Testis (tissue), 3 donors: ENCODE measurements around the gene NT5C1A. TPM values are rescaled to one million over a fixed set of nuclear protein-coding genes. Genes with fewer than 3 reads are reported as not detected.

Source experiments
- DNase-seq: peaks from one replicate; pipeline ENCODE4 v3.0.0-alpha.2; 2019
- H3K27ac ChIP-seq, 2 donors: fragments of 200-600 bp; sonication (generic); one replicate each; pipeline ENCODE4 v1.5.1; 2019
- H3K27me3 ChIP-seq: fragments of 200-600 bp; sonication (generic); one replicate; pipeline ENCODE4 v1.5.1; 2019
- H3K36me3 ChIP-seq: fragments of 200-600 bp; sonication (generic); one replicate; pipeline ENCODE4 v1.5.1; 2017; ENCODE audit warnings: low read depth; ENCODE audit errors: missing control alignments
- H3K4me1 ChIP-seq: fragments of 200-600 bp; sonication (generic); one replicate; pipeline ENCODE4 v1.5.1; 2019
- H3K4me3 ChIP-seq, 2 donors: fragments of 200-600 bp; sonication (generic); one replicate each; pipeline ENCODE4 v1.5.1; 2017 to 2019
- H3K9me3 ChIP-seq: fragments of 200-600 bp; sonication (generic); one replicate; pipeline ENCODE4 v1.5.1; 2017
- POLR2A ChIP-seq: fragments of 450-650 bp; IDR thresholded peaks from one replicate; pipeline ENCODE4 v1.6.1; 2017; ENCODE audit warnings: antibody characterized with exemption, mild to moderate bottlenecking, moderate library complexity
- WGBS, 2 donors: methylation state at CpG; one replicate each; pipeline ENCODE4 v1.1.5; 2018; 5-methylcytosine and 5-hydroxymethylcytosine counted together
- intact Hi-C: fragments of 100-400 bp; cut with DNase I; formaldehyde crosslinking; loops from one replicate; pipeline ENCODE4 v1.15.1; 2023; ENCODE audit warnings: low total_unique reads
- polyA plus RNA-seq: library from polyadenylated mRNA; stranded (reverse); fragments of 350-450 nt; fragmentation: Illumina TruSeq; extraction: RNeasy Lipid Tissue Mini Kit (QIAGEN cat#74804); gene quantifications from one replicate; pipeline ENCODE4 v1.2.3, GENCODE V29; 2014; ENCODE audit warnings: low read depth, low replicate concordance; ENCODE audit not compliant: insufficient read depth
- total RNA-seq, 2 donors: library from RNA; depleted of rRNA; stranded (reverse); fragments of >200 nt; gene quantifications; one replicate each; pipeline ENCODE4 v1.2.3, GENCODE V29; 2016
- TF ChIP-seq, protein P1 (sequence below), 3 experiments: fragments of 450-650 bp in 2 of 3; fragments of 200-600 bp in 1 of 3; sonication (generic) in 1 of 3; IDR thresholded peaks; one replicate each; pipeline ENCODE4 v1.5.1; 2016 to 2019; ENCODE audit warnings: antibody characterized with exemption in 3 of 3, mild to moderate bottlenecking in 2 of 3, moderate library complexity in 1 of 3

The NT5C1A gene
- total and polyA plus RNA-seq, 3 donors from 2014 or later: 1.0 to 3.2 (median 2.1) TPM

DNA sequence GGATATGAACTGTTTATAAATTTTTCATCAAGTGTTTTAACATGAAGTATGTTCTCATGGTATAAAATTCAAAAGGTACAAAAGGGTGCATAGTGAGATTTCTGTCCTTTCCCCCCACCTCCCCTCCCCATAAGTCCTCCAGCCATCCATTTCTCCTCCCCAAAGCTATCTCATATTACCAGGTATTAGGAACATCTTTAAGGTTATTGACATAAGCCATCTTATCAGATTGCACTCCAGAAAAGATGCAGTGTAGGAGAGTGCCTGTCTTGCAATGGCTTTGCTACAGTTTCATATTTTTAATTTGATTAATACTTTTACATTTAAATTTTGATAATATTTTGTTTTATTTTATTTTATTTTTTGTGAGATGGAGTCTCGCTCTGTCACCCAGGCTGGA is 32.9 kb upstream of the NT5C1A start:
- intact Hi-C loops: no loop called here
- no peaks in the 10 kb centered on the region for H3K9me3 ChIP-seq
- 87 to 100% methylated on average over 1 of the region's 1 CpG for WGBS, 2 donors
- H3K36me3 ChIP-seq: no peaks in the 10 kb centered on the region
- H3K27me3 ChIP-seq: no peaks in the 10 kb centered on the region
- H3K4me1 ChIP-seq: peaks cover 15% of the 10 kb centered on the region
- no peak for DNase-seq
- TF ChIP-seq POLR2A: no peak
- TF ChIP-seq, protein P1, sequence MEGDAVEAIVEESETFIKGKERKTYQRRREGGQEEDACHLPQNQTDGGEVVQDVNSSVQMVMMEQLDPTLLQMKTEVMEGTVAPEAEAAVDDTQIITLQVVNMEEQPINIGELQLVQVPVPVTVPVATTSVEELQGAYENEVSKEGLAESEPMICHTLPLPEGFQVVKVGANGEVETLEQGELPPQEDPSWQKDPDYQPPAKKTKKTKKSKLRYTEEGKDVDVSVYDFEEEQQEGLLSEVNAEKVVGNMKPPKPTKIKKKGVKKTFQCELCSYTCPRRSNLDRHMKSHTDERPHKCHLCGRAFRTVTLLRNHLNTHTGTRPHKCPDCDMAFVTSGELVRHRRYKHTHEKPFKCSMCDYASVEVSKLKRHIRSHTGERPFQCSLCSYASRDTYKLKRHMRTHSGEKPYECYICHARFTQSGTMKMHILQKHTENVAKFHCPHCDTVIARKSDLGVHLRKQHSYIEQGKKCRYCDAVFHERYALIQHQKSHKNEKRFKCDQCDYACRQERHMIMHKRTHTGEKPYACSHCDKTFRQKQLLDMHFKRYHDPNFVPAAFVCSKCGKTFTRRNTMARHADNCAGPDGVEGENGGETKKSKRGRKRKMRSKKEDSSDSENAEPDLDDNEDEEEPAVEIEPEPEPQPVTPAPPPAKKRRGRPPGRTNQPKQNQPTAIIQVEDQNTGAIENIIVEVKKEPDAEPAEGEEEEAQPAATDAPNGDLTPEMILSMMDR (IDR thresholded peaks at IDR 0.05): no peak
- no peak overlapping the region for H3K27ac ChIP-seq
- no peak overlapping the region for H3K4me3 ChIP-seq

DNA sequence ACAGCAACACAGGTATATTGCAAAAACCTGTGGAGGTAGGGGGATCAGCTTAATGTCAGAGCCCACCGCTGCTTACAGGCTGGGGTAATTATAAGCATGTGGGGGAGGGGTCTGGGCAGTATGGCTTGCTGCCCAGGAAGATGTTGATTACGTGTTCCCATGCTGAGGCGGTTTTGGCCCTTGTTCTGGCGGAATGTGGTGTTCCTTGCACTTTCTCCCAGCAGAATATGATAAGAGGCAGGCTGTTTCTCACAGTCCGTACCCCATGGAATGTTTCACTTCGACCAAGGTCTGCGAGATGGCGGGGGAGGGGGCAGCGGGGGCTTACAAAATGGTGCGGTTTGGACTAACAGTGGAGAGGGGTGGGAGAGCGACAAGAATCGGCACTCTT is 29.1 kb upstream of the NT5C1A start:
- H3K27ac ChIP-seq: peak overlapping the region; percentile 67 to 80
- H3K27me3 ChIP-seq: no peaks in the 10 kb centered on the region
- intact Hi-C loops: no loop called here
- peak; percentile 92 for DNase-seq
- H3K4me3 ChIP-seq: no peak overlapping the region
- no peaks in the 10 kb centered on the region for H3K36me3 ChIP-seq
- no peaks in the 10 kb centered on the region for H3K9me3 ChIP-seq
- no peak for TF ChIP-seq POLR2A
- TF ChIP-seq, protein P1 (IDR thresholded peaks at IDR 0.05): no peak
- WGBS, 2 donors: 3 to 11% methylated on average over 12 of the region's 12 CpGs
- H3K4me1 ChIP-seq: peaks cover 15% of the 10 kb centered on the region

DNA sequence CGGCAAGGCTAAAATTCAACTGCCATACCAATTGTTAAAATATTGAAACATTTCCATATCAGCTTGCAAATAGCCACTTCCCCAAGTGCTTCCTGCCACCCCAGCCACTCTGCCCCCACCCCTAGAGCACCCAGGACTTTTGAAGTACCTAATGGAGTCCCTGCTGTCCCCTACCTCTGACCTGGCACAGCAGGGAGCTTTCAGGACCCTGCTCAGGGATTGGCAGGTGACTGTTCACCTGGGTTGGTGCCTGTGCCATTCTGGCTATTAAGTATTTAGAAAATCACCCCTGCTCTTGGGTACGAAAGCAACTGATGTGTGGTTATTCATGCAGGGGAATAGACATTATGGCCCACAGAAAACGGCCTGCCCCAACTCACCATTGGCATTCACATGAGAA is 28.4 kb upstream of the NT5C1A start:
- Histone ChIP-seq H3K36me3 (no peaks in the 10 kb centered on the region), H3K27me3 (no peaks in the 10 kb centered on the region), H3K4me3 (no peak overlapping the region), H3K27ac (peak overlapping the region in 1 of 2 donors; percentile 80), H3K9me3 (no peaks in the 10 kb centered on the region), H3K4me1 (peaks cover 15% of the 10 kb centered on the region)
- intact Hi-C loops: no loop called here
- TF ChIP-seq POLR2A: no peak
- TF ChIP-seq, protein P1 (IDR thresholded peaks at IDR 0.05): no peak
- DNase-seq: no peak
- WGBS, 2 donors: 44 to 67% methylated on average over 3 of the region's 3 CpGs

DNA sequence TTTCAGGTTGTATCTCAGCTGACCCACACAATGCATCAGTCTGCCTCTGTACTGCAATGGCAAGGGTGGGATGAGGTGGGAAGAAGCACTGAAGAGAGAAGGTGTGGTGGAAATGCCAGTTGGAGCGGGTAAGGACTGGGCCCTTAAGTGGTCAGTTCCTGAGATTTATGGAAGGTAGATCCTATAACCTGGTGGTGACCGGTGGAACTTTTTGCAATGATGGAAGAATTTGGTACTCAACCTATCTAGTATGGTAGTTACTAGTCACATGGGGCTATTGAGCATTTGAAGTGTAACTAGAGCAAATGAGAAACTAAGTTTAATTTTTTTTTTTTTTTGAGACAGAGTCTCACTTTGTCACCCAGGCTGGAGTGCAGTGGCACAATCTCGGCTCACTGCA is 27.5 kb upstream of the NT5C1A start:
- Histone ChIP-seq H3K4me1 (peaks cover 15% of the 10 kb centered on the region), H3K27ac (no peak overlapping the region), H3K4me3 (no peak overlapping the region), H3K9me3 (no peaks in the 10 kb centered on the region), H3K36me3 (no peaks in the 10 kb centered on the region), H3K27me3 (no peaks in the 10 kb centered on the region)
- intact Hi-C loops: no loop called here
- no peak for TF ChIP-seq POLR2A
- TF ChIP-seq, protein P1 (IDR thresholded peaks at IDR 0.05): peak in 1 of 3 experiments; percentile 24
- WGBS, 2 donors: 93 to 94% methylated on average over 3 of the region's 3 CpGs
- DNase-seq: no peak

DNA sequence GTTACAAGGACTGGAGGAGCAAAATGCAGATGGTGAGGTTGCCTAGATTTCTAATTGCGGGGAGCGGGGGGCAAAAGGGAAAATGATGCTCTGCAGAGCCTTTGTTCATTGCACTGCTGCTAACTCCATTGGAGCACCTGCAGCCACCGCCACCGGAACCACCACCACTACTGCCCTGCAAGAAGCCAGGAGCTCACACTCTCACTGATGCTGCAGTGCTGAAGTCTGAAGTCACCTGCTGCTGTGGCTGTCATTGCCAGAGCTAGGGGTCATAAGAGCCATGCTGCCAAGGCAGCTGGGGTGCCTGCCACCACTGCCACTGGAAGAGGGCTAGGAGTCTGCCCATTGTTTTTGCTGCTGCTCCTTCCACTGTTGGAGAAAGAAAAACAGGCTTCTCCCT is 26.7 kb upstream of the NT5C1A start:
- Histone ChIP-seq H3K27ac (no peak overlapping the region), H3K4me3 (no peak overlapping the region), H3K4me1 (peaks cover 15% of the 10 kb centered on the region), H3K27me3 (no peaks in the 10 kb centered on the region), H3K36me3 (no peaks in the 10 kb centered on the region), H3K9me3 (no peaks in the 10 kb centered on the region)
- no peak for TF ChIP-seq POLR2A
- TF ChIP-seq, protein P1 (IDR thresholded peaks at IDR 0.05): no peak
- intact Hi-C loops: no loop called here
- WGBS, 2 donors: 82 to 89% methylated on average over 4 of the region's 4 CpGs
- peak; percentile 17 for DNase-seq
